Measurements from ENCODE around the gene HPSE2.

- TF ChIP-seq GATA2 (IDR thresholded peaks at IDR 0.05; ENCODE audit: low read depth, low read length) (no peak), GATA3 (IDR thresholded peaks at IDR 0.05; ENCODE audit: low read depth, low read length) (no peak)
These were observed 233.3 kb downstream of the HPSE2 start for GRCh38 chr10:99002392-99002791.

Measured in SH-SY5Y (cell line).